ENCODE results near the gene FARP1.

FARP1 gene

DNA sequence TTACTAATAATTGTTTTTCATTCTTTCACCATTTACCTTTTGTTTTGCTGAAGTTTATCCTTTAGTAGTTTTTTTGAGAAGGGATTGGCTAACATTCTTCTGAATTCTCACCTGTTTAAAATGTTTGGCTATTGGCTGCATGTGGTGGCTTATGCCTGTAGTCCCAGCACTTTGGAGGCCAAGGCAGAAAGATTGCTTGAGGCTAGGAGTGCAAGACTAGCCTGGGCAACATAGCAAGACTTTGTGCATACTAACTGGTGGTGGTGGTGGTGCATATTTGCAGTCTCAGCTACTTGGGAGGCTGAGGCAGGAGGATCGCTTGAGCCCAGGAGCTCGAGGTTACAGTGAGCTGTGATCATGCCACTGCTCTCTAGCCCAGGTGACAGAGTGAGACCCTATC, 61.7 kb downstream of the FARP1 start:
- no peak overlapping the region for H3K4me3 ChIP-seq (ENCODE audit: low read depth, low read length)
- TF ChIP-seq, protein P1, sequence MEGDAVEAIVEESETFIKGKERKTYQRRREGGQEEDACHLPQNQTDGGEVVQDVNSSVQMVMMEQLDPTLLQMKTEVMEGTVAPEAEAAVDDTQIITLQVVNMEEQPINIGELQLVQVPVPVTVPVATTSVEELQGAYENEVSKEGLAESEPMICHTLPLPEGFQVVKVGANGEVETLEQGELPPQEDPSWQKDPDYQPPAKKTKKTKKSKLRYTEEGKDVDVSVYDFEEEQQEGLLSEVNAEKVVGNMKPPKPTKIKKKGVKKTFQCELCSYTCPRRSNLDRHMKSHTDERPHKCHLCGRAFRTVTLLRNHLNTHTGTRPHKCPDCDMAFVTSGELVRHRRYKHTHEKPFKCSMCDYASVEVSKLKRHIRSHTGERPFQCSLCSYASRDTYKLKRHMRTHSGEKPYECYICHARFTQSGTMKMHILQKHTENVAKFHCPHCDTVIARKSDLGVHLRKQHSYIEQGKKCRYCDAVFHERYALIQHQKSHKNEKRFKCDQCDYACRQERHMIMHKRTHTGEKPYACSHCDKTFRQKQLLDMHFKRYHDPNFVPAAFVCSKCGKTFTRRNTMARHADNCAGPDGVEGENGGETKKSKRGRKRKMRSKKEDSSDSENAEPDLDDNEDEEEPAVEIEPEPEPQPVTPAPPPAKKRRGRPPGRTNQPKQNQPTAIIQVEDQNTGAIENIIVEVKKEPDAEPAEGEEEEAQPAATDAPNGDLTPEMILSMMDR (IDR thresholded peaks at IDR 0.05; ENCODE audit: low read depth, low read length) = no peak

DNA sequence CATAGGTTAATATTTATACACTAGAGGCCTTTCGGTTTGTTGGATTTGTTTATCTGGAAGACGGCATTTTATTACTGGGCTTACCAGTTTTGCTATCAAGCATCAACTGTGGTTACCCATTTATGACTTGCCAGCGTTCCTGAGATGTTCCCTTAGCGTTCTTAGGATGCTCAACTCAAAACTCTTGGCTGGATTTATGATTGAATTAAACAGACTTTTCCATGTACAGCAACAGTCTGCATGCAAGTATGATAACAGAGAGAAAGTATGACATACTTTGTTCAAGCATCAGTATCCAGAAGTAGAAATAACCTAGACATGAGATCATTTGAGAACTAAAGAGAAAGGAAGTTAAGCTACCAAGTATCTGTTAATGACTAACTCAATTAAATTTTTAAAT, 64.1 kb downstream of the FARP1 start:
- no peak overlapping the region for H3K4me3 ChIP-seq (ENCODE audit: low read depth, low read length)
- TF ChIP-seq, protein P1 (IDR thresholded peaks at IDR 0.05; ENCODE audit: low read depth, low read length) = no peak

DNA sequence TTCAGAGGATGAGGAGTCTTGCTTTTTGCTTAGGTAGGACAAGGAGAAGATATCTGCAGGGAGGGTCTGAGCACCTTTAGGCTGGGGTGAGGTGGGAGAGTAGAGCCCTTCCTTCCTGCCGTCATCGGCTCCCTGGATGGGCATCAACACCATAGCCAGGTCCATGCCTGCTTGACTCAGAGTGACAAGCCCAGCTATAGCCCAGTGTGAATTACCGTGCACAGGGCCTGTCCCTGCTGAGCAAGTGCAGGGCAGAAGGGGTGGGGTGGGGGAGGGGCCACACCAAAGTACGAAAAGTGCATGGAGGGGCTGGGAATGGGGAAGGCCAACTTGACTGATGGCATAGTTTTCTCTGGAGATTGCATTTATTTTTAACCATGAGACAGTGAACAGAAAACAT, 64.5 kb downstream of the FARP1 start:
- TF ChIP-seq, protein P1 (IDR thresholded peaks at IDR 0.05; ENCODE audit: low read depth, low read length) = no peak
- H3K4me3 ChIP-seq (ENCODE audit: low read depth, low read length) = no peak overlapping the region

DNA sequence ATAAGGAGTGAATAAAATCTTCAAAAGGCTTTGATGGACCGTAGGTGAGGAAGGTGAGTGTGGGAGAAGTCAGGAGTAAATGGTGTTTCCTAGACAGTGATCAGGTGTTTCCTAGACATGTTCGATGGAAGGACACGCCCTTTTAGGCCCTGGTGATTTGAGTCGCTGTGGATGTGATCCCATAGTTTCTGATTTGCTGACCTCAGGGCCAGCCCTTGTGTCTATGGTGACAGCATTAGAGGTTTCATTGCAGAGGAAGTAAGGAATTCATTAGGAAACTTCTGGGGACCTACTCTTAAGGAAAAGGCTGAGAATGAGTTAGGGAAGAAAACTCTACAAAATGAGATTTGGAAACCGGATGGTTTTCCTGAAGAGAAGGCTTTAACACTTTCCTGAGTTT, 65.7 kb downstream of the FARP1 start:
- no peak overlapping the region for H3K4me3 ChIP-seq (ENCODE audit: low read depth, low read length)
- TF ChIP-seq, protein P1 (IDR thresholded peaks at IDR 0.05; ENCODE audit: low read depth, low read length) = no peak

DNA sequence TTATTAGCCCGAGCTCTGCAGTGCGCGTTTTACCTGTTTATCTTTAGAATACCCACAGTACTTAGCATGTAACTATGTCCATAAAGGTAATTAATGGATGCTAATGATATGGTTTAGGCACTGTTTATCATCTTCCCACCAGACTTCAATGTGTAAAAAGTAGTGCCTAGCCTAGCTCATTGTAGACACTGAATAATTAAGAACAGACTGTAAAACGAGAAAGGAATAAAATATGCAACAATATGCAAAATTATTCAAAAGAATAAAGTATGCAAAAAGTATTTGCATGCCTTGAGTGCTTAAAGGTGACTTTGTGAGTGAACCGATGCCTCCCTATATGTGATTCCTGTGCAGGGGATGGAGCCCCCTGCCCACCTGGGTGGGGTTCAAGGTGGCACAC, 69.9 kb downstream of the FARP1 start:
- TF ChIP-seq, protein P1 (IDR thresholded peaks at IDR 0.05; ENCODE audit: low read depth, low read length) = no peak
- no peak overlapping the region for H3K4me3 ChIP-seq (ENCODE audit: low read depth, low read length)

DNA sequence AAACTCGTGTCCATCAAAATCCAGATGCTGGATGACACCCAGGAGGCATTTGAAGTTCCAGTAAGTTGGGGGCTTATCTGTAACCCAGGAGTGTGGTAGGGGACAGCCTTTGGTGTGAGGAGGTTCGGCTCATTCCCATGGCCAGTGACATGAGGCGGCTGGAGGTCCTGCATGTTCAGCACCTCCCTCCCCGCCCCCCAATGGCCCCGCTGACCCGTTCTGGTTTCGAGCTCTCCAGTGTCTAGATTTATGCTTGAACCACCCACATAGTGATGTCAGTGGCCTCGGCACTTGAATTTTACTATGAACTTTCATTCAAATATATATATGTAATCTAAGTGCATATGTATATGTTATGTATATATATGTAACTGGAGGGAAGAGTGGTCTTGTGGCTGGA, 70.5 kb downstream of the FARP1 start:
- TF ChIP-seq, protein P1 (IDR thresholded peaks at IDR 0.05; ENCODE audit: low read depth, low read length) = no peak
- H3K4me3 ChIP-seq (ENCODE audit: low read depth, low read length) = no peak overlapping the region

DNA sequence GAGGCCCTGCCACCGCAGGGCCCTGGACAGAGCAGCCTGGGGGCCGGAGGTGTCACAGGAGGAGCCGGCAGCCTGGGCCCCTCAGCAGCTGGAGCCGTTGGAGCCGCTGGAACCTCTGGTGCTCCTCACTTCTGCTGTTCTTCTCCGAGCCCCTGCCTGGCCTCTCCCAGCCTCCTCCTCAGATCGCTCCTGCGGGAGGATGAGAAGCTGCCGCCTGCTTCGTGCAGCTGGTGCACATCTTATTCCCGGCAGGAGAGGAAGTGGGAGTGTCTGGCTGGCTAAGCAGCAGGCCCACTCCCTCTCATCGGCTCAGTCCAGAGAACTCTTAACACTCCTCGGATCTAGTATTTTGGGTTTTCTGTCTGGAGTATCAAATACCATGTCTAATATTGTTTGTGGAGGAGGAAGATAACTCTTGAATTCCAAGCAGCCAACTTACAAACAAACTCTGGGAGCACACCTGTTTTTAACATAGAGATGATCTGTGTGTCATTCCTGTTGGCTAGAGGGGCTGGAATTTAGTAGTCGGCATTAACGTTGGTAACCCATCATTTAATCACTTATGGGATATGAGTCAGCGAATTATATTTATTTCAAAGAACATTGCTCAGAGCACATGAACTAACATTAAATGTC, 71.2 kb downstream of the FARP1 start:
- TF ChIP-seq, protein P1 (IDR thresholded peaks at IDR 0.05; ENCODE audit: low read depth, low read length) = no peak
- no peak overlapping the region; the same call in 1 of the 2 replicates for H3K4me3 ChIP-seq (ENCODE audit: low read depth, low read length)
